Stimulated activated naive B cell treated with anti-CD40 and anti-IgM and Interleukin-4, amounts not matched to agents 10 μg/mL and 1 μg/mL and 100 μg/mL, for 72 hours (primary cell): ENCODE data around the gene PIRT.

Source experiments
- ATAC-seq, 2 donors: fragments of 150-1000 bp; cut with Tn5 transposase; replicated peaks; 2 replicates each; pipeline ENCODE4 v1.10.0; 2021; ENCODE audit warnings: moderate library complexity in 1 of 2
- DNase-seq: peaks from one replicate; pipeline ENCODE4 v3.0.0; 2021
- H3K27ac Mint-ChIP-seq: one replicate; pipeline ENCODE4 v1.8.0; 2022; ENCODE audit warnings: mild to moderate bottlenecking, mixed read lengths
- H3K27me3 Mint-ChIP-seq, 2 donors: one replicate each; pipeline ENCODE4 v1.8.0; 2022; ENCODE audit warnings: mixed read lengths in 2 of 2
- H3K36me3 Mint-ChIP-seq, 2 donors: one replicate each; pipeline ENCODE4 v1.8.0; 2022; ENCODE audit warnings: mixed read lengths in 2 of 2, mild to moderate bottlenecking in 1 of 2
- H3K4me1 Mint-ChIP-seq, 2 donors: one replicate each; pipeline ENCODE4 v1.8.0; 2022; ENCODE audit warnings: mixed read lengths in 2 of 2, mild to moderate bottlenecking in 1 of 2
- H3K4me3 Mint-ChIP-seq, 2 donors: one replicate each; pipeline ENCODE4 v1.8.0; 2022; ENCODE audit warnings: mild to moderate bottlenecking in 2 of 2, mixed read lengths in 2 of 2, moderate library complexity in 1 of 2
- H3K9me3 Mint-ChIP-seq, 2 donors: one replicate each; pipeline ENCODE4 v1.8.0; 2022; ENCODE audit warnings: mixed read lengths in 2 of 2, mild to moderate bottlenecking in 1 of 2

PIRT gene

GRCh38 chr17:10790491-10791401, 47.1 kb downstream of the PIRT start:
- no peak overlapping the region for H3K4me3 Mint-ChIP-seq
- no peaks in the 10 kb centered on the region for H3K27me3 Mint-ChIP-seq
- H3K27ac Mint-ChIP-seq = no peak overlapping the region
- no peaks in the 10 kb centered on the region for H3K4me1 Mint-ChIP-seq
- ATAC-seq = no peak
- no peaks in the 10 kb centered on the region for H3K9me3 Mint-ChIP-seq
- DNase-seq = no peak
- H3K36me3 Mint-ChIP-seq = no peaks in the 10 kb centered on the region

DNA sequence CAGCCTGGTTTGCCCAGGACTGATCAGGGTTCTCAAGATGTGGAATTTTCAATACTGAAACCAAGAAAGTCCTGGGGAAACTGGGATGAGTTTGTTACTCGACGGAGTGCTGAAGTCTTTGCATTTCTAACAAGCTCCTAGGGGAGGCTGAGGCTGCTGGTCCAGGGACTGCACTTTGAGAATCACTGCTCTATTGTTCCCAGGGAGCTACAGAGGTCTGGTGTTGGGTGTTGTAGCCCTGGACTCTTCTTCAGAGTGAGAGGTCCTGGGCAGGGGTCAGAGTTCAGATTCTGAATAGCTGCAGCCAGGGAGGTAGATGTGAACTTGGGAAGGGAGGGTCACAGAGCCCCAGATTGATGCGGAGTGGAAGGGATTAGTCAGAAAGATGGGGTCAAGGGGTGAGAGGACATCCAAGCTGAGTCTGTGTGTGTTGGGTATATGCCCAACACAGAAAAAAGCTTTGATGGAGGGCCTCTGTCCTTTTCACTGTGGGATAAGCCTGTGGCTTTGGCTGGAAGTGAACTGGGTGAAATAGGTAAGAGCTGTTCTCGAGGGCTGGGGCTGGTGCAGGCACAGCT, 48.1 kb downstream of the PIRT start:
- Mint-ChIP-seq H3K9me3 (no peaks in the 10 kb centered on the region), H3K27ac (no peak overlapping the region), H3K36me3 (no peaks in the 10 kb centered on the region), H3K4me3 (no peak overlapping the region), H3K4me1 (no peaks in the 10 kb centered on the region), H3K27me3 (no peaks in the 10 kb centered on the region)
- DNase-seq (no peak), ATAC-seq (no peak)

DNA sequence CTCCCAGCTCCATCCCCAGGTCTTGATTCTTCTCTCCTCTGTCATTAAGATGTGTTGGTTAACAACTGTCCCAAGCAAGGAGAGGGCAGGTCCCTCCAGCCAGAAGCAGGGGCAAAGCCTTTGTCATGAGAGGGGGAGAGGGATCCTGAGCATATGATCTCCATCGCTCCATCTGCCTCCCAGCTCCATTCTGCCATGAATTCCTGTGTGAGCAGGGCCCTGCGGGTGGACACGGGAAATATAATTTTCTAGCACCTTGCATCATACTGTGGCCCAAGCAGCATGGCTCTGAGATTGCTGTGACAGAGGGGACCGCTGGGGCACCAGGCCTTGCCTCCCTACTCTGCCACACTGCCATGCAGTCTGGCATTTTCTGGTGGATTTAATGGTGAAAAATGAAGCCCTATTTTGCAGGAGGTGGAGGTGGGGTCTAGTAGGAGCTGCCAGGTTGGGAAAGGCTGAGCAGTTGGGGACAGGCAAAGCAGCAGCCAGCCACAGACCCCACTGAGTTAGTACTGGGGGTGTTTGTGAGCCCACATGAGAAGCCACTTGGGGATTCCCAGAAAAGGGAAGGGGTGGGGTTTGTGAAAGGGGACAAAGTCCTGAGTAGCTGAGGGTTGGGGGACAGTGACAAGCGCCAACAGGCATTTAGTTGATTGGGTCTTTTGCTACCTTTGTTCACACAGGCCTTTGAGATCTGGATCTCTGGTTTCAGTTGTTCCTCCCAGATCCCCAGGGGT, 50.4 kb downstream of the PIRT start:
- H3K4me1 Mint-ChIP-seq = no peaks in the 10 kb centered on the region
- H3K4me3 Mint-ChIP-seq = no peak overlapping the region
- no peak for DNase-seq
- peaks cover 4 to 8% of the 10 kb centered on the region in 2 donors for H3K9me3 Mint-ChIP-seq
- H3K27me3 Mint-ChIP-seq = no peaks in the 10 kb centered on the region
- ATAC-seq = no peak
- H3K36me3 Mint-ChIP-seq = peaks cover 0 to 2% of the 10 kb centered on the region in 2 donors
- H3K27ac Mint-ChIP-seq = no peak overlapping the region

- DNase-seq (no peak), ATAC-seq (no peak)
- H3K4me1 Mint-ChIP-seq = no peaks in the 10 kb centered on the region
- H3K27ac Mint-ChIP-seq = no peak overlapping the region
- H3K4me3 Mint-ChIP-seq = no peak overlapping the region
- H3K9me3 Mint-ChIP-seq = peaks cover 4 to 8% of the 10 kb centered on the region in 2 donors
- no peaks in the 10 kb centered on the region for H3K27me3 Mint-ChIP-seq
- peaks cover 0 to 4% of the 10 kb centered on the region in 2 donors for H3K36me3 Mint-ChIP-seq
Measured at GRCh38 chr17:10785295-10785694, 52.6 kb downstream of the PIRT start.

DNA sequence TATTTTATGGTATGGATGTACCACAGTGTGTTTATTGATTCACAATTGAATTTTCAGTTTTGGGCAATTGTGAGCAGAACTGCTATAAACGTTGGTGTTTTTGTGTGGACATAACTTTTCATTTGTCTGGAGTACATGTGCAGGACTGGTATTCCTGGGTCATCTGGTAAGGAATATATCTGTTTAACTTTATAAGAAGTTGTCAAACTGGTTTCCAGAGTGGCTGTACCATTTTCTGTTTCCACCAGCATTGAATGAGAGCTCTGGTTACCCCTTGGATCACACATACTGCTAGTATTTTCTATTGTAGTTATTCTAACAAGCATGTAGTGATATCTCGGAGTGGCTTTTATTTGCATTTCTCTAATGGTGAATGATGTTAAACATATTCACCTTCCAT, 58.3 kb downstream of the PIRT start:
- DNase-seq (no peak), ATAC-seq (no peak)
- Mint-ChIP-seq H3K27ac (no peak overlapping the region), H3K4me3 (no peak overlapping the region), H3K27me3 (no peaks in the 10 kb centered on the region), H3K4me1 (peaks cover 0 to 10% of the 10 kb centered on the region in 2 donors), H3K9me3 (peaks cover 8 to 9% of the 10 kb centered on the region in 2 donors), H3K36me3 (peaks cover 5 to 8% of the 10 kb centered on the region in 2 donors)

- DNase-seq (no peak), ATAC-seq (no peak)
- Mint-ChIP-seq H3K9me3 (peaks cover 4 to 9% of the 10 kb centered on the region in 2 donors), H3K4me3 (no peak overlapping the region), H3K4me1 (peaks cover 0 to 10% of the 10 kb centered on the region in 2 donors), H3K27ac (no peak overlapping the region), H3K36me3 (peaks cover 9% of the 10 kb centered on the region in 2 donors), H3K27me3 (peaks cover 0 to 4% of the 10 kb centered on the region in 2 donors)
Measured at GRCh38 chr17:10777890-10778289, 60.0 kb downstream of the PIRT start.

DNA sequence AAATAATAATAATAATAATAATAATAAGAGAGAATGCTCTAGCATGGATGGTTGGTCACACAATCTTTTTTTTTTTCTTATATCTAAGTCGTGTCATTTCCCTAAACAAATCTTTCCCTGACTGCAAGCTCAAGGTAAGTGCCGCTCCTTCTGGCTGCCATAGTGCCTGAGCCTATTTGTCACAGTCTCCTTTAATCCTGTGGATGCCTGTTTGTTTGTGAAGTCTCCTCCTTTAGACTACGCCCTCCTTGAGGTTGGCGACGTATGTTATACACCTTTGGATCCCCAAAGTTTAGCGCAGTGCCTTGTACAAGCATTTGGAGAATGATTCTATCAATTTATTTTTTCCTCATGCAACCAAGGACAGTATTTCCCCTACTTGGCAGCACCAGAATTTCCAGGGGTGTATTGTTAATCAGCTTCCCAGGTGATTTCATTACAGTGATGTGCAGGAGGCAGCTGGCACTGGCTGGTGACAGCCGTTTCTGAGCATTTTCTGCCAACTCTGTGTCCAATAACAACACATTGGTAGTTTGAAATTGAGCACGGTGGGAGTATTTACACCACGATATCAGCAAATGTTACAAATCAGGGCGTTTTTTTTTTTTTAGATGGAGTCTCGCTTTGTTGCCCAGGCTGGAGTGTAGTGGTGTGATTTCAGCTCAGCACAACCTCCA, 60.6 kb downstream of the PIRT start:
- Mint-ChIP-seq H3K4me3 (no peak overlapping the region), H3K9me3 (peaks cover 0 to 5% of the 10 kb centered on the region in 2 donors), H3K27me3 (peaks cover 0 to 4% of the 10 kb centered on the region in 2 donors), H3K27ac (no peak overlapping the region), H3K36me3 (peaks cover 7 to 9% of the 10 kb centered on the region in 2 donors), H3K4me1 (peaks cover 0 to 10% of the 10 kb centered on the region in 2 donors)
- DNase-seq = no peak
- no peak for ATAC-seq

GRCh38 chr17:10776381-10776780, 61.5 kb downstream of the PIRT start:
- Mint-ChIP-seq H3K27me3 (peaks cover 0 to 7% of the 10 kb centered on the region in 2 donors), H3K4me3 (no peak overlapping the region), H3K27ac (no peak overlapping the region), H3K9me3 (peaks cover 4 to 8% of the 10 kb centered on the region in 2 donors), H3K4me1 (peaks cover 0 to 10% of the 10 kb centered on the region in 2 donors), H3K36me3 (peaks cover 7 to 14% of the 10 kb centered on the region in 2 donors)
- ATAC-seq (peak; percentile 63 to 67), DNase-seq (no peak)

GRCh38 chr17:10775740-10776356, 62.0 kb downstream of the PIRT start:
- H3K9me3 Mint-ChIP-seq = peaks cover 6 to 9% of the 10 kb centered on the region in 2 donors
- peaks cover 8 to 16% of the 10 kb centered on the region in 2 donors for H3K36me3 Mint-ChIP-seq
- ATAC-seq (no peak), DNase-seq (no peak)
- H3K4me3 Mint-ChIP-seq = no peak overlapping the region
- no peak overlapping the region for H3K27ac Mint-ChIP-seq
- H3K4me1 Mint-ChIP-seq = peaks cover 0 to 10% of the 10 kb centered on the region in 2 donors
- peaks cover 0 to 7% of the 10 kb centered on the region in 2 donors for H3K27me3 Mint-ChIP-seq

GRCh38 chr17:10775058-10775457, 62.8 kb downstream of the PIRT start:
- no peak for DNase-seq
- H3K9me3 Mint-ChIP-seq = peaks cover 6 to 9% of the 10 kb centered on the region in 2 donors
- no peak for ATAC-seq
- no peak overlapping the region for H3K4me3 Mint-ChIP-seq
- peaks cover 8 to 16% of the 10 kb centered on the region in 2 donors for H3K36me3 Mint-ChIP-seq
- peaks cover 0 to 7% of the 10 kb centered on the region in 2 donors for H3K27me3 Mint-ChIP-seq
- no peak overlapping the region for H3K27ac Mint-ChIP-seq
- H3K4me1 Mint-ChIP-seq = peaks cover 0 to 10% of the 10 kb centered on the region in 2 donors

- H3K4me1 Mint-ChIP-seq = peaks cover 0 to 10% of the 10 kb centered on the region in 2 donors
- DNase-seq (no peak), ATAC-seq (no peak)
- no peak overlapping the region for H3K4me3 Mint-ChIP-seq
- peaks cover 0 to 7% of the 10 kb centered on the region in 2 donors for H3K27me3 Mint-ChIP-seq
- H3K9me3 Mint-ChIP-seq = peaks cover 6 to 9% of the 10 kb centered on the region in 2 donors
- peaks cover 8 to 16% of the 10 kb centered on the region in 2 donors for H3K36me3 Mint-ChIP-seq
- no peak overlapping the region for H3K27ac Mint-ChIP-seq
Measured at GRCh38 chr17:10773391-10773790, 64.5 kb downstream of the PIRT start.
